HuH-7.5 (cell line): ENCODE results near the gene CREBL2.

Experiments
- DNase-seq: peaks from one replicate; pipeline ENCODE4 v3.0.0; 2011; ENCODE audit warnings: low spot score

Gene CREBL2

DNA sequence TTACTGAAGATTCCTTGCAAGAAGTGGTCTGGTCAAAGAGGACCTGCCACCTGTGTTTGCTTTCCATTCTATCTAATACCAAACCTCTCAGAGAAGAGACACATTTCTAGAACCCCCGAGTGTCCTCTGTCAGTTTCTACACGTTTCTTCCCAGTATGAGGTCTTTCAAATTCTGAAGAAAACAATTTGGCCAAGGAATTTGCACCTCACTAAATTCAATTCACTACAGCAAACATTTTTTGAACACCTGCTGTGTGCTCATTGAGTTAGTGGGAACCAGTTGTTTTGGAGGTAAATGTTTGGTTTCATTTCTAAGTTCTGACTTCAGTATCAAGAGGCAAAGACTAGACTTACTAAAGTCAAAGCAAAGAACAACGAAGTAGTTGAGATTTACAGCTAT is 64.9 kb downstream of the CREBL2 start:
- no peak for DNase-seq

GRCh38 chr12:12681061-12681765 is 69.5 kb downstream of the CREBL2 start:
- DNase-seq, result no peak

- no peak for DNase-seq
These were observed 70.6 kb downstream of the CREBL2 start for GRCh38 chr12:12682284-12682683.

GRCh38 chr12:12683136-12683697 is 71.5 kb downstream of the CREBL2 start:
- DNase-seq, result no peak

DNA sequence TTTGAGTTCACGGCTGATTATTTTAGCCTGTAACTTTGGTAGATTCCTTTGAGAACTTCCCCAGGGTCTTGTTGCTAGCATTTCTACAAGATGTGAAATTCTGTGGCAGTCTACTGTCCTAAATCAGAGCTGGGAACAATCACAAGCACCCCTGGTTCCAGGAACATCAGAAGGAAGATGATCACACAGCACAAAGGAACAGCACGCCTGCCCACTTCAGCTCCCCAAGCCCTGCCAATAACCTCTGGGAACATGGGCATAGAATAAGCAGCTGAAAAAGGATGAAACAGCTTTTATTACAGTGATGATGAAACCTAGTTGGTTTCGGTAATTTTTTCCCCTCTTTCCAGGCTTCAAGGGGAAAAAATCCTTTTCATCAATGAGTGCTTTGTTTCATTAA is 72.0 kb downstream of the CREBL2 start:
- DNase-seq, result no peak

DNA sequence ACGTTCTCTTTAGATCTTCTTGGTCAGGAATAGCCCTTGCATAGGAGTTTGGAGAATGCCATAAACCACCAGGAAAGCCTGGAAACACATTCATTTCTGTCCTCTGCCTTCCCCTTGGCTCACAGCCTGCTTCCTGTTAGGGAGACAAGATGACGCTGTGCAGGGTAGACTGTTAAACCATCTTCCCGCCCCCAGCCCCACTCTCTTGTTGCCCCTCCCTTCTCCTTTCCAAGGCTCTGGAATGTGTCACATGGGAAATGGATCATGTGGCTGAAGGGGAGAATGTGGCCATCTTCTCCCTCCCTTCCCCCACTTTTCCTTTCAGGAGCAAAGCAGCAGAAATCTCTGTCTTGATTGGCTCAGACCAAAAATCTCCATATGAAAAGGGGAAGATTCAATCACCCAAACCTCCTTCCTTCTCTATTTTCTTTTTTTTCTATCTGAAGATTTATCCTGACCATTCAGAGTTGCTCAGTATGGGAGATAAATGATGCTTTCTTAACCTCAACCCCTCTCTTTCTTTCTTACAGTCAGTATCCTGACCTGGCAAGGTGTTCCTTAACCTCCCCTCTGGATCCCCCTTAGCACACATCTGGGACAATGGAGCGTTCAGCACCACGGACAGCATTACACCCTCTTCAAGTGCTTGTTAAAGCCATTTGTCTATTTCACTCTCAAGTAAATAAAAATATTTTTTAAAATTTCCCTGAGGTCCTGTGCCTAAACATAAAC is 72.9 kb downstream of the CREBL2 start:
- no peak for DNase-seq

DNA sequence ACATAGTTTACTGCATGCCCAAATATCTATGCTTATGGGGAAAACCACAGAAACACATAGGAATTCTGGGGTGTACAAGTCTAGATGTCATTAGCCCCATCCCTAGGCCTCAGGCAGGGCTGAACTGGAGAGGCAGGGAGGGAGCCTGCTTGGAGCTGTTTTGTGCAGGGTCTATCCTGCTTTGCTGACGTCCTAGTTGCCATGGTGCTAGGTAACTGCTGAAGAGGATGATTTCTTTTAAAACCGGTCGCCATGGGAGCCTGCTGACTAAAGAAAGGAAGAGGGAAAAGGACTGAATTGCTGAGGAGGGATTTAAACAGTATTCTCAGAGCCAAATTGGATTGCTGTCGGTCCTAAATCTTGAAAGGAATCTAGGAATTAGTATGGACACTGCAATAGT is 73.6 kb downstream of the CREBL2 start:
- DNase-seq, result no peak

DNA sequence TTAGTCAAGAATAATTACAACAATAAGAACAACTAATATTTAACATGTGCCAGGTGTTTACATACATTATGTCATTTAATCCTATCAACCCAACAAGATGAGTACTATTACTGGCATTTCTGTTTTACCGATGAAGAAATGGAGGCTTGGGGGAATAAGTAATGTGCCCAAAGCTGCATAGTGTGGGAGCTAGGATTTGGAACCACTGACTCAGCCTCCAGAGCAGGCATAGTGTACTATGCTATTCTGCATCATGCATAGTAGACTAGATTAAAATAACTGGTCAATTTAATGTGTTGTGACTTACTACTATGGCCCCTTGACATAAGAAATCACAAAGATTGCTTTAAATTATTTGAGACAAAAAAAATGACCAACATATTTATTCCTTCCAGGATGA is 74.8 kb downstream of the CREBL2 start:
- DNase-seq, result no peak

- no peak for DNase-seq
These were observed 75.2 kb downstream of the CREBL2 start for GRCh38 chr12:12686925-12687324.

GRCh38 chr12:12689647-12690300 is 78.1 kb downstream of the CREBL2 start:
- no peak for DNase-seq

DNA sequence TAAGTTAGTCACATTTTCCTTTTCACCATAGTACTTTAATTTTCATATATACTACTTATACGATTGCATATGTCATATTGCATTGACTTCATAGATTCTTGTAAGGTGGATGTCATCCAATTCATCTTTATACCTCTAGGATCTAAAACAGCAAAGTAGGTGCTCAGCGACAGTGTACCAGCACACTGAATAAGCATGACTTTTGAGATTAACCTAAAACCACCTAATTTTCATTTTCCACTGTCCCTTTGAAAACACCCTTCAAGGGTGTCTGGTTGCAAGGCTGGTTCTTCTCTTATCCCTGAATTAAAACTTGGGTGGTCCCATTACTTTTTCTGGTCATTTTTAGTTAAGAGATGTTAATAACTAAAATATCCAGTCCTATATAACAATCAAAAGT is 79.9 kb downstream of the CREBL2 start:
- DNase-seq, result no peak

DNA sequence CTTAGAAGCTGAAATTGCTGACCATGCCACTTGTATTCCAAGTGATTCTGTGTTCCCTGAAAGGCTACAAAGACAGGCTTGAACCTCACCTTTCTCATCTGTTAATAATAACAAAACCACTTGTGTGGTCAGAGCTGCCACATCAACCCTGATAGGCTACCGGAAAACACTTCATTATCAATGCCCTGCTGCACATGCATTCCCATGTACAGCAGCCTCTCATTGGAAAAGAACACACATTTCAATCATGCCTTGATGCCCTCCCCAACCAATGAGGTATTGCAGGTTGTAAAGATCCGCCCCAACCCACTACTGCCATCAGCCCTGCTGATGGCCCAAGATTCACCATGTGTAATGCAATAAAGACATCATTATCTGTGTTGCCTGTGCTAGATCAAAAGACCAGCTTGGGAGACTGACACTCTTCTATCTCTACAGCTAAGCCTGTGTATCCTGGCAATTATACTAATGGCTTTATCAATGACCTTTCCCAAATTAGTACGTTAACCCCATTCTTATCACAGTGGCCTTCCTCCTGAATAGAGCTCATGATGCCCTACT is 81.5 kb downstream of the CREBL2 start:
- no peak for DNase-seq
